Urinary bladder (tissue), 4 donors: ENCODE results near the gene ACD. TPM values are rescaled to one million over a fixed set of nuclear protein-coding genes. Genes with fewer than 3 reads are reported as not detected.

Source experiments
- DNase-seq: peaks from one replicate; pipeline ENCODE4 v3.0.0-alpha.2; 2015; ENCODE audit errors: extremely low spot score
- H3K27ac ChIP-seq: one replicate; pipeline ENCODE4 v1.5.1; 2013; ENCODE audit warnings: low read depth, mild to moderate bottlenecking, moderate library complexity
- H3K36me3 ChIP-seq: one replicate; pipeline ENCODE4 v1.6.1; 2013; ENCODE audit warnings: mild to moderate bottlenecking, moderate library complexity; ENCODE audit not compliant: insufficient read depth
- H3K4me1 ChIP-seq: one replicate; pipeline ENCODE4 v1.6.1; 2013; ENCODE audit warnings: mild to moderate bottlenecking, moderate library complexity; ENCODE audit not compliant: insufficient read depth
- H3K4me3 ChIP-seq: one replicate; pipeline ENCODE4 v1.5.1; 2013; ENCODE audit warnings: low read depth, low read length
- WGBS: extraction: QIAGEN DNeasy Blood & Tissue Kit; methylation state at CpG from one replicate; pipeline ENCODE4 v1.1.7; 2013; 5-methylcytosine and 5-hydroxymethylcytosine counted together
- polyA plus RNA-seq: library from polyadenylated mRNA; stranded (reverse); fragments of 200-250 nt; gene quantifications from one replicate; pipeline ENCODE4 v1.2.3, GENCODE V29; 2013
- total RNA-seq: library from RNA; depleted of rRNA; stranded (reverse); fragments of >200 nt; gene quantifications from one replicate; pipeline ENCODE4 v1.2.3, GENCODE V29; 2014
- donor health status: healthy with polysubstance abuse.
- donor health status: healthy.

Gene ACD
- total and polyA plus RNA-seq, 2 donors: 9.5 to 34.6 TPM

GRCh38 chr16:67637625-67638024 lies 22.4 kb downstream of the ACD start:
- DNase-seq: no peak
- H3K4me3 ChIP-seq: no peak overlapping the region
- H3K36me3 ChIP-seq: peaks cover 4% of the 10 kb centered on the region
- H3K4me1 ChIP-seq: no peaks in the 10 kb centered on the region
- no peak overlapping the region for H3K27ac ChIP-seq
- 91% methylated on average over 12 of the region's 12 CpGs for WGBS

DNA sequence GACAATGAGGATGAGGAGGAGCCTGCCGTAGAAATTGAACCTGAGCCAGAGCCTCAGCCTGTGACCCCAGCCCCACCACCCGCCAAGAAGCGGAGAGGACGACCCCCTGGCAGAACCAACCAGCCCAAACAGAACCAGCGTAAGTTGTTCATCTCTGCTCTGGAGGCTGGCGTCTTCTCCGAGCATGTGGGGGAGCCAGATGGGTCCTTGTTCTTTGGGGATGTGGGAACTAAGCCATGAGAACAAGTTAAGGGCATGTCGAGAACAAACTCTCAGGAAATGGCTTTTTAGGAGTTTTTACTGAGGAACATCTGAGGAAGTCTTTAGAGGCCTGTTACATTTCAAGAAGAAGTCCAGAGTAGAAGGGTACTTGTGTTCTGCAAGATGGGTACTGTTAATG lies 23.3 kb downstream of the ACD start:
- Histone ChIP-seq H3K4me3 (no peak overlapping the region), H3K36me3 (peaks cover 4% of the 10 kb centered on the region), H3K27ac (no peak overlapping the region), H3K4me1 (no peaks in the 10 kb centered on the region)
- no peak for DNase-seq
- WGBS: 88% methylated on average over 8 of the region's 8 CpGs

DNA sequence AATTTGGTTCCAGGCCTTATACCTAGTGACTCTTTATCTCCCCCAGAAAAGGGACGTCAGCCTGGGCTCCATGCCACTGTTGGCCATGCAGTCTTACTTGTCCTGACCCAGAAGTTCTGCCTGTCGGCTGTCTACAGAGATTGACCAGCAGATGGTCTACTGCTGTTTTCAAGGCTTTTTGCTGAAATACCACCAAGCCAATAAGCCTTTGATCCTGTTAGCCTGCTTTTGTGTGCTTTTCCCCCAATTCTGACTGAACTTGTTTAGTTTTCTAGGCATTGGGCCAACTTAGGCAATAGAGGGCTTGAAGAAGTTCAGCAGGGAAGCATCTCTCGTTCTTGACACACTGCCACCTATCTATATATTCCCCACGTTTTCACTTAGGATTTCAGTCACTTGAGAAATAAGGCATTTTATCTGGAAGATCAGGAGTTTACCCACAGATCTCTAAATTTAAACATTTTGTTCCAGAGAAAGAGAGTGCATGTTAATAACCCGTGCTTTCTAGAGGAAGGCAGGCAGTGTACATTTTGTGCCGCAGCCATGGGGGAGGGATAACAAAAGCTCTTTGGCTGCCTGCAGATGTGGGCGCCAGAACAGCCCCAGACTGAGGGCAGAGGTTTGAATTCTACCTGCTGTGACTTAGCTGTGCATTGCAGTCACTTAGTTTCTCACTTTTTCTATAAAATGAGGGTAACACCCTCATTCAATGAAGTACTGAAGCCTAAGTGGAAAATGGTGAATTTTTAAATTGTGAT lies 27.5 kb downstream of the ACD start:
- Histone ChIP-seq H3K4me3 (no peak overlapping the region), H3K27ac (no peak overlapping the region), H3K36me3 (peaks cover 5% of the 10 kb centered on the region), H3K4me1 (no peaks in the 10 kb centered on the region)
- WGBS: 43% methylated on average over 7 of the region's 7 CpGs
- DNase-seq: peak; percentile 20

- whole genome bisulfite sequencing: 95% methylated on average over 14 of the region's 14 CpGs
- Histone ChIP-seq H3K36me3 (peaks cover 6% of the 10 kb centered on the region), H3K27ac (no peak overlapping the region), H3K4me1 (no peaks in the 10 kb centered on the region), H3K4me3 (no peak overlapping the region)
- DNase-seq: no peak
Observed at GRCh38 chr16:67628216-67628615, 31.8 kb downstream of the ACD start.

DNA sequence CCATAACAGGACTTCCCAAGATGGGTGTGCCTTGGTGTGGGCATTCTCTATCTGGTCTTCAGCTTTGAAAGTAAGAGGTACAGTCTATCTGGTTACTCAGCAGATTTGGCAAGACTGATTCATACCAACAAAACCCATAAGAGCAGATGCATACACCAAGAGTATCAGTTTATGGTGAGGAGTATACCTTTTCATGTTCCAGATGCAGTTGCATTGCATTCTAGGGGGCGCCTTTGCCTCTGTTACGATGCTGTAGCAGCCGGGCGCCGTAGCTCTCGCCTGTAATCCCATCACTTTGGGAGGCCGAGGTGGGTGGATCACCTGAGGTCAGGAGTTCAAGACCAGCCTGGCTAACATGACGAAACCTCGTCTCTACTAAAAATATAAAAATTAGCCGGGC lies 46.3 kb downstream of the ACD start:
- Histone ChIP-seq H3K4me1 (no peaks in the 10 kb centered on the region), H3K4me3 (no peak overlapping the region), H3K27ac (no peak overlapping the region), H3K36me3 (peaks cover 9% of the 10 kb centered on the region)
- WGBS: 90% methylated on average over 10 of the region's 10 CpGs
- DNase-seq: no peak

GRCh38 chr16:67608364-67608763 lies 51.7 kb downstream of the ACD start:
- no peak for DNase-seq
- Histone ChIP-seq H3K36me3 (peaks cover 4% of the 10 kb centered on the region), H3K27ac (no peak overlapping the region), H3K4me1 (no peaks in the 10 kb centered on the region), H3K4me3 (no peak overlapping the region)
- WGBS: 85% methylated on average over 3 of the region's 3 CpGs

Other genes starting within 250 kb of the ACD start
- gene ZDHHC1, start 243.8 kb downstream of the ACD start, total RNA-seq: 3.8 TPM
- 10.9 TPM for gene ZDHHC1, start 243.8 kb downstream of the ACD start, polyA plus RNA-seq
- gene HSD11B2, start 229.1 kb downstream of the ACD start, total RNA-seq: 6.9 TPM
- gene HSD11B2, start 229.1 kb downstream of the ACD start, polyA plus RNA-seq: 1.9 TPM
- gene ATP6V0D1, start 179.1 kb downstream of the ACD start, total RNA-seq: 50.0 TPM
- gene ATP6V0D1, start 179.1 kb downstream of the ACD start, polyA plus RNA-seq: 92.5 TPM
- gene AGRP, start 176.7 kb downstream of the ACD start, total RNA-seq: not detected
- gene AGRP, start 176.7 kb downstream of the ACD start, polyA plus RNA-seq: not detected
- gene RIPOR1, start 131.4 kb downstream of the ACD start, total RNA-seq: 20.5 TPM
- gene RIPOR1, start 131.4 kb downstream of the ACD start, polyA plus RNA-seq: 59.0 TPM
- 35.5 TPM for gene CTCF, start 97.7 kb downstream of the ACD start, total RNA-seq
- gene CTCF, start 97.7 kb downstream of the ACD start, polyA plus RNA-seq: 29.2 TPM
- 0.16 TPM for gene CARMIL2, start 15.1 kb downstream of the ACD start, total RNA-seq
- 0.99 TPM for gene CARMIL2, start 15.1 kb downstream of the ACD start, polyA plus RNA-seq
- 1.7 TPM for gene PARD6A, start 700 bp upstream of the ACD start, total RNA-seq
- 6.5 TPM for gene PARD6A, start 700 bp upstream of the ACD start, polyA plus RNA-seq
- 10.3 TPM for gene ENKD1, start 6.5 kb upstream of the ACD start, total RNA-seq
- 39.5 TPM for gene ENKD1, start 6.5 kb upstream of the ACD start, polyA plus RNA-seq
- 1.2 TPM for gene C16orf86, start 6.6 kb upstream of the ACD start, total RNA-seq
- 9.9 TPM for gene C16orf86, start 6.6 kb upstream of the ACD start, polyA plus RNA-seq
- gene GFOD2, start 59.1 kb upstream of the ACD start, total RNA-seq: 16.1 TPM
- 19.4 TPM for gene GFOD2, start 59.1 kb upstream of the ACD start, polyA plus RNA-seq
- gene RANBP10, start 146.3 kb upstream of the ACD start, total RNA-seq: 6.0 TPM
- gene RANBP10, start 146.3 kb upstream of the ACD start, polyA plus RNA-seq: 14.1 TPM
- gene TSNAXIP1, start 146.6 kb upstream of the ACD start, total RNA-seq: 1.2 TPM
- gene TSNAXIP1, start 146.6 kb upstream of the ACD start, polyA plus RNA-seq: 2.0 TPM
- 27.2 TPM for gene THAP11, start 182.1 kb upstream of the ACD start, total RNA-seq
- gene THAP11, start 182.1 kb upstream of the ACD start, polyA plus RNA-seq: 42.2 TPM
- 70.6 TPM for gene NUTF2, start 186.7 kb upstream of the ACD start, total RNA-seq
- 117 TPM for gene NUTF2, start 186.7 kb upstream of the ACD start, polyA plus RNA-seq
- 16.5 TPM for gene CENPT, start 187.4 kb upstream of the ACD start, total RNA-seq
- 49.4 TPM for gene CENPT, start 187.4 kb upstream of the ACD start, polyA plus RNA-seq
- gene EDC4, start 212.8 kb upstream of the ACD start, total RNA-seq: 31.8 TPM
- 43.2 TPM for gene EDC4, start 212.8 kb upstream of the ACD start, polyA plus RNA-seq
- not detected for gene NRN1L, start 224.6 kb upstream of the ACD start, total RNA-seq
- gene NRN1L, start 224.6 kb upstream of the ACD start, polyA plus RNA-seq: 1.9 TPM
- gene PSKH1, start 233.0 kb upstream of the ACD start, total RNA-seq: 9.9 TPM
- gene PSKH1, start 233.0 kb upstream of the ACD start, polyA plus RNA-seq: 39.0 TPM